GM21360 (cell line): ENCODE data around the gene PCSK2.

Experiments
- ATAC-seq: cut with Tn5 transposase; IDR thresholded peaks from one replicate; pipeline ENCODE4 v1.9.1; 2021; ENCODE audit warnings: mild to moderate bottlenecking, moderate library complexity; ENCODE audit not compliant: unreplicated experiment

Gene PCSK2

GRCh38 chr20:17236766-17237165 is 9.9 kb downstream of the PCSK2 start:
- ATAC-seq = no peak

GRCh38 chr20:17248224-17248623 is 21.4 kb downstream of the PCSK2 start:
- no peak for ATAC-seq

GRCh38 chr20:17262786-17263185 is 35.9 kb downstream of the PCSK2 start:
- ATAC-seq = no peak

GRCh38 chr20:17273717-17274116 is 46.9 kb downstream of the PCSK2 start:
- no peak for ATAC-seq

GRCh38 chr20:17276101-17276500 is 49.3 kb downstream of the PCSK2 start:
- ATAC-seq = no peak

GRCh38 chr20:17281478-17281877 is 54.6 kb downstream of the PCSK2 start:
- no peak for ATAC-seq

- no peak for ATAC-seq
Observed at GRCh38 chr20:17282501-17282900, 55.7 kb downstream of the PCSK2 start.

GRCh38 chr20:17287503-17287902 is 60.7 kb downstream of the PCSK2 start:
- no peak for ATAC-seq

GRCh38 chr20:17287998-17288397 is 61.2 kb downstream of the PCSK2 start:
- no peak for ATAC-seq

- no peak for ATAC-seq
Observed at GRCh38 chr20:17295151-17295726, 68.4 kb downstream of the PCSK2 start.

GRCh38 chr20:17295991-17296390 is 69.2 kb downstream of the PCSK2 start:
- ATAC-seq = no peak

GRCh38 chr20:17298171-17298570 is 71.3 kb downstream of the PCSK2 start:
- no peak for ATAC-seq

- no peak for ATAC-seq
Observed at GRCh38 chr20:17298751-17299150, 71.9 kb downstream of the PCSK2 start.

- no peak for ATAC-seq
Observed at GRCh38 chr20:17300113-17300512, 73.3 kb downstream of the PCSK2 start.

GRCh38 chr20:17304774-17305173 is 77.9 kb downstream of the PCSK2 start:
- no peak for ATAC-seq

- no peak for ATAC-seq
Observed at GRCh38 chr20:17306427-17306826, 79.6 kb downstream of the PCSK2 start.

GRCh38 chr20:17314264-17314663 is 87.4 kb downstream of the PCSK2 start:
- ATAC-seq = no peak

- ATAC-seq = no peak
Observed at GRCh38 chr20:17315407-17316231, 88.8 kb downstream of the PCSK2 start.

GRCh38 chr20:17316316-17317038 is 89.6 kb downstream of the PCSK2 start:
- ATAC-seq = no peak

GRCh38 chr20:17317341-17317740 is 90.5 kb downstream of the PCSK2 start:
- no peak for ATAC-seq

GRCh38 chr20:17320456-17320855 is 93.6 kb downstream of the PCSK2 start:
- ATAC-seq = no peak

GRCh38 chr20:17326096-17326495 is 99.3 kb downstream of the PCSK2 start:
- no peak for ATAC-seq
